ENCODE data around the gene BRIX1. TPM values are rescaled to one million over a fixed set of nuclear protein-coding genes. Genes with fewer than 3 reads are reported as not detected.

The BRIX1 gene
- total and polyA plus RNA-seq, 9 of the 15 experiments (the other 6 are each of a cell fraction or from before 2014, with no cell fraction given), result 115 to 193 (median 159) TPM

- Histone ChIP-seq H3K36me3 (ENCODE audit: control insufficient read depth, insufficient read depth, low read length) (peaks cover 62% of the 10 kb centered on the region), H2AFZ (ENCODE audit: low read depth, low read length) (peak within 1 kb of the TSS; percentile 82), H3K79me2 (ENCODE audit: control insufficient read depth, insufficient read depth, low read length) (peaks cover 75% of the 10 kb centered on the region), H3K9me1 (ENCODE audit: control insufficient read depth, insufficient read depth, low read length) (no peaks in the 10 kb centered on the region), H3K27me3 (ENCODE audit: control insufficient read depth in 2 of 2, insufficient read depth in 2 of 2, low read length in 2 of 2) (no peaks in the 10 kb centered on the region), H3K4me2 (ENCODE audit: insufficient read depth, low read length) (peak within 1 kb of the TSS; percentile 94), H4K20me1 (replicated peaks; ENCODE audit: control insufficient read depth, insufficient read depth, low read length) (no peaks in the 10 kb centered on the region), H3K27ac (ENCODE audit: extremely low read depth, low read depth, low read length) (peak within 1 kb of the TSS; percentile 85), H3K9me3 (replicated peaks; ENCODE audit: control insufficient read depth, insufficient read depth, low read depth, low read length) (no peaks in the 10 kb centered on the region), H3K4me3 (peak within 1 kb of the TSS; percentile 84), H3K9ac (ENCODE audit: insufficient read depth in 1 of 2, low read depth in 2 of 2, low read length in 2 of 2) (peak within 1 kb of the TSS; percentile 76 to 97), H3K4me1 (replicated peaks in 1 of 2; ENCODE audit: control insufficient read depth in 2 of 2, insufficient read depth in 2 of 2, low read length in 2 of 2) (peaks cover 11 to 24% of the 10 kb centered on the region in 2 experiments)
- intact Hi-C loops (cut with micrococcal nuclease) (loop anchor here (1.0 kb wide), 1 partner anchor 14 kb away; the partner anchor contains the start of genes BRIX1 and RAD1), in situ Hi-C loops (cut with MboI) (no loop called here)
- FAIRE-seq (peak; percentile 78), ATAC-seq (peak; percentile 95), DNase-seq (ENCODE audit: extremely low read depth in 1 of 4, low spot score in 3 of 4) (peak; percentile 97 to 99 (median 98))
- ChIA-PET POLR2A (interaction anchor here (0.5 to 3.7 kb wide), 19 partner anchors 11 to 1928 kb away, joined by 3 to 67 read pairs (median 3); partner anchors contain the start of genes BRIX1 and RAD1), CTCF (ENCODE audit: low intra/inter-chr PET ratio) (no interaction called here)
- no TSS peak for BruUV-seq (replicated peaks)
- under 1% methylated on average over 31 of the region's 63 CpGs for WGBS (ENCODE audit: insufficient coverage, low coverage, missing lambda C conversion rate)
- peak; percentile 47 for TF ChIP-seq MYC (IDR thresholded peaks at IDR 0.05; ENCODE audit: low read depth, low read length)
- TF ChIP-seq MYC (CRISPR knock-in tag; IDR thresholded peaks at IDR 0.05; ENCODE audit: borderline replicate concordance, low read depth), result no peak
- peak; percentile 75 for TF ChIP-seq HMGN3 (IDR thresholded peaks at IDR 0.05; ENCODE audit: borderline replicate concordance, extremely low read depth, insufficient read length, low read depth, low read length)
- no peak for TF ChIP-seq ZNF561 (CRISPR knock-in tag; conservative IDR thresholded peaks at IDR 0.05)
- TF ChIP-seq CREM (IDR thresholded peaks at IDR 0.05; ENCODE audit: low read depth), result 0 out of 2 replicates have a peak, but pooled peaks have one; percentile 9
- TF ChIP-seq HCFC1 (IDR thresholded peaks at IDR 0.05; ENCODE audit: low read depth, low read length), result peak; percentile 21; the same call in 1 of the 2 replicates
- TF ChIP-seq ZBTB7A (IDR thresholded peaks at IDR 0.05; ENCODE audit: borderline replicate concordance, control insufficient read depth, low read depth, low read length), result peak; percentile 67; the same call in 1 of the 2 replicates
- no peak for TF ChIP-seq SAFB2 (IDR thresholded peaks at IDR 0.05; ENCODE audit: borderline replicate concordance, low read depth, low read length, severe bottlenecking)
- TF ChIP-seq MEIS2 (IDR thresholded peaks at IDR 0.05; ENCODE audit: partially characterized antibody), result peak; percentile 52
- TF ChIP-seq CREB1 (IDR thresholded peaks at IDR 0.05), result peak; percentile 42; the same call in 1 of the 2 replicates
- TF ChIP-seq CREB1 (CRISPR knock-in tag; IDR thresholded peaks at IDR 0.05), result no peak
- peak; percentile 64 for TF ChIP-seq GMEB1 (CRISPR knock-in tag; IDR thresholded peaks at IDR 0.05)
- no peak for TF ChIP-seq ZNF740 (CRISPR knock-in tag; IDR thresholded peaks at IDR 0.05)
- TF ChIP-seq ZNF740 (tag; IDR thresholded peaks at IDR 0.05), result no peak
- TF ChIP-seq SOX6 (IDR thresholded peaks at IDR 0.05), result peak; percentile 18; the same call in 1 of the 2 replicates
- TF ChIP-seq POLR3G (IDR thresholded peaks at IDR 0.05; ENCODE audit: extremely low read depth, insufficient read length, insufficient replicate concordance), result no peak
- TF ChIP-seq SUPT5H (IDR thresholded peaks at IDR 0.05), result peak; percentile 40
- TF ChIP-seq SMAD1 (IDR thresholded peaks at IDR 0.05; ENCODE audit: low read depth, low read length, partially characterized antibody), result peak; percentile 32
- TF ChIP-seq MAZ (CRISPR knock-in tag; conservative IDR thresholded peaks at IDR 0.05 in 1 of 2, IDR thresholded peaks at IDR 0.05 in 1 of 2), result peak in 1 of 2 experiments; percentile 64; a peak in 3 of 4 replicates
These were observed 13.7 kb downstream of the BRIX1 start, which contains the start of gene DNAJC21 for GRCh38 chr5:34929134-34929719. Gene DNAJC21, plus strand, starts transcription at chr5:34929559. Its CDS starts 261 bp downstream, at chr5:34929820.

All from K562 (cell line).